CMK (cell line): ENCODE results near the gene MPV17L2.

Experiments
- DNase-seq: peaks from one replicate; pipeline ENCODE4 v3.0.0-alpha.2; 2010; ENCODE audit warnings: low read depth

The MPV17L2 gene

GRCh38 chr19:18218600-18218999 is 25.6 kb downstream of the MPV17L2 start:
- DNase-seq: no peak

GRCh38 chr19:18219911-18220631 is 27.1 kb downstream of the MPV17L2 start:
- DNase-seq: no peak

- no peak for DNase-seq
Measured at GRCh38 chr19:18220632-18221275, 27.7 kb downstream of the MPV17L2 start.

GRCh38 chr19:18221815-18222725 is 29.1 kb downstream of the MPV17L2 start:
- no peak for DNase-seq

- peak; percentile 86 for DNase-seq
Measured at GRCh38 chr19:18223860-18224524, 31.0 kb downstream of the MPV17L2 start.

- DNase-seq: peak; percentile 92
Measured at GRCh38 chr19:18224525-18225354, 31.7 kb downstream of the MPV17L2 start.

GRCh38 chr19:18225355-18225701 is 32.3 kb downstream of the MPV17L2 start:
- no peak for DNase-seq

GRCh38 chr19:18225702-18226468 is 32.9 kb downstream of the MPV17L2 start, which contains the start of gene PDE4C:
Gene PDE4C (minus strand): TSS chr19:18226438. CDS start chr19:18226415, 23 bp downstream.
- no peak for DNase-seq

- no peak for DNase-seq
Measured at GRCh38 chr19:18226956-18227780, 34.1 kb downstream of the MPV17L2 start.

GRCh38 chr19:18227781-18228271 is 34.8 kb downstream of the MPV17L2 start:
- no peak for DNase-seq

GRCh38 chr19:18229474-18229873 is 36.5 kb downstream of the MPV17L2 start:
- no peak for DNase-seq

GRCh38 chr19:18229915-18230314 is 36.9 kb downstream of the MPV17L2 start:
- no peak for DNase-seq

GRCh38 chr19:18230941-18231734 is 38.1 kb downstream of the MPV17L2 start:
- DNase-seq: no peak

GRCh38 chr19:18231775-18232174 is 38.8 kb downstream of the MPV17L2 start:
- no peak for DNase-seq

GRCh38 chr19:18232540-18233223 is 39.7 kb downstream of the MPV17L2 start:
- no peak for DNase-seq

- no peak for DNase-seq
Measured at GRCh38 chr19:18233224-18233825, 40.3 kb downstream of the MPV17L2 start.

GRCh38 chr19:18234194-18234593 is 41.2 kb downstream of the MPV17L2 start:
- DNase-seq: no peak
